Skeletal muscle tissue (tissue), 5 donors: ENCODE measurements around the gene ZNF496. TPM values are rescaled to one million over a fixed set of nuclear protein-coding genes. Genes with fewer than 3 reads are reported as not detected.
"Not testable (repeated sequence)": the region's sequence is repeated elsewhere in the genome, so short reads cannot be mapped to it uniquely, and the experiment has no call there.

ENCODE experiments used
- H3K27ac ChIP-seq: one replicate; pipeline ENCODE4 v1.7.0; 2013; ENCODE audit warnings: mild to moderate bottlenecking, low read depth, low read length, inconsistent platforms
- H3K27me3 ChIP-seq, 3 donors: one replicate each; pipeline ENCODE4 v1.7.0; 2013; ENCODE audit warnings: low read length in 3 of 3; ENCODE audit not compliant: control insufficient read depth in 3 of 3, insufficient read depth in 3 of 3
- H3K36me3 ChIP-seq, 3 donors: one replicate each; pipeline ENCODE4 v1.7.0; 2013; ENCODE audit warnings: low read length in 3 of 3; ENCODE audit not compliant: control insufficient read depth in 3 of 3, insufficient read depth in 3 of 3
- H3K4me1 ChIP-seq, 3 donors: one replicate each; pipeline ENCODE4 v1.7.0; 2013; ENCODE audit warnings: low read length in 3 of 3, mild to moderate bottlenecking in 3 of 3; ENCODE audit not compliant: control insufficient read depth in 3 of 3, insufficient read depth in 3 of 3
- H3K4me3 ChIP-seq, 3 donors: one replicate each; pipeline ENCODE4 v1.7.0; 2013; ENCODE audit warnings: low read length in 3 of 3
- H3K9ac ChIP-seq, 3 donors: one replicate each; pipeline ENCODE4 v1.7.0; 2013; ENCODE audit warnings: low read length in 3 of 3, mild to moderate bottlenecking in 3 of 3, moderate library complexity in 2 of 3, low read depth in 1 of 3
- H3K9me3 ChIP-seq, 3 donors: one replicate each; pipeline ENCODE4 v1.7.0; 2013; ENCODE audit warnings: low read length in 3 of 3; ENCODE audit not compliant: control insufficient read depth in 3 of 3
- small RNA-seq: library from RNA; depleted of rRNA; stranded (forward); fragments of <200 nt; gene quantifications from one replicate; pipeline ENCODE3, GENCODE V24; 2014
- total RNA-seq: library from RNA; depleted of rRNA; stranded (reverse); fragments of >200 nt; gene quantifications from one replicate; pipeline ENCODE4 v1.2.3, GENCODE V29; 2014
- donor health status: Osteomylitis.

Gene ZNF496
- total RNA-seq, 1 donor from 2014 or later = 14.6 TPM

DNA sequence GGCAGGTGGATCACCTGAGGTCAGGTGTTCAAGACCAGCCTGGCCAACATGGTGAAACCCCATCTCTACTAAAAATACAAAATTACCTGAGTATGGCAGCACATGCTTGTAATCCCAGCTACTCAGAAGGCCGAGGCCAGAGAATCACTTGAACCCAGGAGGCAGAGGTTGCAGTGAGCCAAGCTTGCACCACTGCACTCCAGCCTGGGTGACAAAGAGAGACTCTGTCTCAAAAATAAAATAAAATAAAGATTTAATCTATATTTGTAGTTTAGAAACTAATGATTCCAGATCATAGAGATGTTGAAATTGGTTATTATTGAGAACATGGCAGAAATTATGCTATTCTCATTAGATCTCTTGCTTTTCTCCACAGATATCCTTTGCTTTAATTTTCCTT lies 75.9 kb downstream of the ZNF496 start, which contains the start of gene VN1R5:
TSS of gene VN1R5 (plus strand) at position 301 of the 400 bp plus-strand sequence.
- not testable (repeated sequence) for H3K27ac ChIP-seq, H3K9ac ChIP-seq, H3K4me3 ChIP-seq, H3K4me1 ChIP-seq, H3K27me3 ChIP-seq, H3K9me3 ChIP-seq, H3K36me3 ChIP-seq

DNA sequence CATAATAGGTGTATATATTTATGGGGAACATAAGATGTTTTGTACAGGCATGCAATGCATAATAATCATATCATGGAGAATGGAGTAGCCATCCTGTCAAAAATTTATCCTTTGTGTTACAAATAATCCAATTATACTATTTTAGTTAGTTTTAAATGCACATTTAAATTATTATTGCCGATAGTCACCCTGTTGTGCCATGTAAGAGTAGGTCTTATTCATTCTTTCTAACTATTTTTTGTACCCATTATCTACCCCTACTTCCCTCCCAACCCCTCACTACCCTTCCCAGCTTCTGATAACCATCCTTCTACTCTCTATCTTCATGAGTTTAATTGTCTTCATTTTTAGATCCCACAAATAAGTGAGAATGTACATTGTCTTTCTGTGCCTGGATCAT lies 84.1 kb downstream of the ZNF496 start:
- Histone ChIP-seq H3K4me1 (no peaks in the 10 kb centered on the region), H3K36me3 (no peaks in the 10 kb centered on the region), H3K4me3 (no peak overlapping the region), H3K9me3 (peaks cover 0 to 6% (median 0%) of the 10 kb centered on the region in 3 donors), H3K27ac (no peak overlapping the region), H3K27me3 (no peaks in the 10 kb centered on the region), H3K9ac (no peak overlapping the region)

Small RNAs within 50 kb of the gene (small RNA-seq; reads per million reads assigned to genes)
- gene RF00019 = not detected

Other genes with a start within 250 kb of the ZNF496 start
- gene ZNF669, start 227.5 kb downstream of the ZNF496 start, total RNA-seq = 11.0 TPM
- 147 TPM for gene ZNF124, start 159.8 kb downstream of the ZNF496 start, total RNA-seq
- gene VN1R5, start 75.8 kb downstream of the ZNF496 start, total RNA-seq = not detected
- 5.2 TPM for gene NLRP3, start 84.3 kb upstream of the ZNF496 start, total RNA-seq
- not detected for gene OR2B11, start 126.2 kb upstream of the ZNF496 start, total RNA-seq
- 0.52 TPM for gene OR2C3, start 204.6 kb upstream of the ZNF496 start, total RNA-seq
- gene GCSAML, start 217.3 kb upstream of the ZNF496 start, total RNA-seq = 0.52 TPM